Skeletal muscle cell (primary cell): ENCODE results near the gene CETP.
A peak's percentile ranks its signal among the peaks of the same experiment; 100 is the strongest.
"Not testable (repeated sequence)": the region's sequence is repeated elsewhere in the genome, so short reads cannot be mapped to it uniquely, and the experiment has no call there.

ENCODE experiments used
- DNase-seq: peaks from one replicate; pipeline ENCODE4 v3.0.0-alpha.2; 2010; ENCODE audit warnings: low read depth
- H3K4me3 ChIP-seq: 2 replicates; pipeline ENCODE4 v1.5.1; 2011; ENCODE audit warnings: low read depth, mild to moderate bottlenecking, control low read depth, low read length, moderate library complexity

CETP gene

DNA sequence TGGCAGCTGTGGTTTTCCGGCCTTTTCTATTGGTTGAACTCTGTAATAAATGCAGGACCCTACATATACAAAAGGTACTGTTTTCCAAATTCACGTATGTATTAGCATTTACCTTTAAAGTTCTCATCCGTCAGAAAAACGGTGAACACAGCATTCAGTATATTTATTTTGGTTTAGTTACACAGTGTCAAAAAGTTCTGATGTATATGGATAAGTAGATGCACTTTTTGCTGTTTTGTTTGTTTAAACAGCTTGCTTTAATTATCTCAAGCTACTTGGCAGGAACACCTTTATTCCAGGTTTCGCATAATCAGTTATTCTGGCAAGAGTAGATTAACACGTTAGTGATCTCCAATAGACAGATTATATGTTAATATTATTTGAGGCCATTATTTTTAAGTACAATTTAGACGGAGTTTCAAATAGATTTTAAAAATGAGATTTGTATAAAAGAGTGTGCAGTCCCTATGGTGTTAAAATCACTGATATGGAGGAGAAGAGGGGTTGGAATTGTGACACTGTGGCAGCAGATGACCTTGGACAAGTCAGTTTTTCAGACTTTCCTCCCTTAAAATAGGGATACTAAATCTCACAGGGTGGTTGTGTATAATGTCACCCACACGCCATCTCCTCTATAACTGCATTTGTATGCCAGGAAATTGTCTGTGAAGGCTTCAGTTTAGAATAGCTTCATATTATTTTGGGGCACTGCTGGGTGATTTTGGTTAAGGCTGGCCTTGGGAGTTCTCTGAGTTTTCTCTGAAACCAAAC is 27.7 kb upstream of the CETP start:
- H3K4me3 ChIP-seq: peak overlapping the region; percentile 99
- no peak for DNase-seq

DNA sequence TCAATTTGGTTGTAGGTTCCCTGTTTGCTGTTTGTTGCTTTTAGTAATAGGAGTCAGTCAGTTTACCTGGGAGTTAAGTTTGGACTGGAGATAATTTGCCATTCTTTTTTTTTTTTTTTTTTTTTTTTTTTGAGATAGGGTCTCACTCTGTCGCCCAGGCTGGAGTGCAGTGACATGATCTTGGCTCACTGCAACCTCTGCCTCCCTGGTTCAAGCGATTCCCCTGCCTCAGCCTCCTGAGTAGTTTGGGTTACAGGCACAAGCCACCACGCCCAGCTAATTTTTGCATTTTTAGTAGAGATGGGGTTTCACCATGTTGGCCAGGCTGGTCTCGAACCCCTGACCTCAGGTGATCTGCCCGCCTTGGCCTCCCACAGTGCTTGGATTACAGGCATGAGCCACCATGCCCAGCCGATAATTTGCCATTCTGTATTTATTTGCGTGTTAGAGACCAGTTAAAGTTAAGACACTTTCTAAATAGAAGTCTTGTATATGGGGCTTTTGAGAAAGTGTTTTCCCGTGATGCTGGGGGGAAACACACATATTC is 27.1 kb upstream of the CETP start:
- peak overlapping the region; percentile 99 for H3K4me3 ChIP-seq
- DNase-seq: not testable (repeated sequence)

DNA sequence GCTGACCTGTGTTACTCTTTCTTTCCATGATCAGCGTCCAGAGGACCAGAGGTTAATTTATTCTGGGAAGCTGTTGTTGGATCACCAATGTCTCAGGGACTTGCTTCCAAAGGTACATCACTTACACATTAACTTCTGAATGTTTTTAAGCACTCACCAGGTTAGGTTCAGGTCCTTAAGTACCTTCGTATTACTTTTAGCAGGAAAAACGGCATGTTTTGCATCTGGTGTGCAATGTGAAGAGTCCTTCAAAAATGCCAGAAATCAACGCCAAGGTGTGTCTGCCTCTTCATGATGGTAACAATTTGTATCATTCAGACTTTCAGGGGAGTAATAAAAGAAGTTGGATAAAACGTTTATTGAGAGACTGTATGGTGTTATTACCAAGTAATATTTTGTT is 26.5 kb upstream of the CETP start:
- no peak for DNase-seq
- H3K4me3 ChIP-seq: peak overlapping the region; percentile 99

- H3K4me3 ChIP-seq: peak overlapping the region; percentile 19
- DNase-seq: no peak
Observed at GRCh38 chr16:56936491-56936890, 25.3 kb upstream of the CETP start.

DNA sequence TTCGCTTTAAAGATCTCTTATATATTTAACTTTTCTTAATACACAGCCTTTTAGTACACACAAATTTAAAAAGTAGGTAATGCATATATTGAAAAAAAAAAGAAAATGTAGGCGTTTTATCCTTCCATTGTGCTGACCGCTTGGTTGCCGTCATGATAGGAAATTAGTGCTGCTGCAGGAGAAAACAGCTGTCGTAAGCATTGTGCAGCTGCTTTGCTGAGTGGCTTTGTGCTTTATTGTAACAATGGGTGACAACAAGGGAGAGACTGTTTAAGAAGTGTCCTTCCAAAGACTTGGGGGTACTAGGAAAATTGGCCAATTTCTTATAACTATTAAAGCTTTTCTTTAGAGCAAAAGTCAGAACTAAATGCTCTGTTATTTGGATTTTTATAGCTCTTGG is 24.8 kb upstream of the CETP start:
- peak overlapping the region; percentile 20 for H3K4me3 ChIP-seq
- DNase-seq: no peak

- no peak for DNase-seq
- H3K4me3 ChIP-seq: no peak overlapping the region
Observed at GRCh38 chr16:56938664-56939513, 22.9 kb upstream of the CETP start.

GRCh38 chr16:56939801-56940200 is 21.9 kb upstream of the CETP start:
- H3K4me3 ChIP-seq: no peak overlapping the region
- DNase-seq: no peak

GRCh38 chr16:56941092-56941491 is 20.7 kb upstream of the CETP start:
- H3K4me3 ChIP-seq: no peak overlapping the region

DNA sequence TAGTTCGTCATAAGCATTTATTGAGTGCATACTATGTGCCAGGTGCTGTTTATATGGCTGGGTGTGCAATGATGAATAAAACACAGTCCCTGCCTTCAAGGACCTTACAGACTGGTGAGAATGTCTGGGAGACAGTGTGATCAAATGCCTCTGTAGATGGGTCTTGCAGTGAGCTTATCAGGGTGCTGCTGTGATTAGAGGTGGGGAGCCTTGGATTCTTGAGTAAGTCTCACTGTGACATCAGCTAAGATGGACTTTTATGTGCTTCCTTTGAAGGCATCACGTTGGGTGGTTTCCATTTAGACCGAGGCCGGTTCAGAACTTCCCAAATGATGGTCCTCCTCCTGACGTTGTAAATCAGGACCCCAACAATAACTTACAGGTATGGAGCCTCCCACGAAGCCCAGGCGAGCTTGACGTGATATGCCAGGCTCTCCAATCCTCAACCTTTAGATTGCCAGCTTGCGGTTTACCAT is 19.9 kb upstream of the CETP start:
- no peak overlapping the region for H3K4me3 ChIP-seq
- DNase-seq: no peak

More at GRCh38 chr16:56941092-56941491, 20.7 kb upstream of the CETP start:
- no peak for DNase-seq

DNA sequence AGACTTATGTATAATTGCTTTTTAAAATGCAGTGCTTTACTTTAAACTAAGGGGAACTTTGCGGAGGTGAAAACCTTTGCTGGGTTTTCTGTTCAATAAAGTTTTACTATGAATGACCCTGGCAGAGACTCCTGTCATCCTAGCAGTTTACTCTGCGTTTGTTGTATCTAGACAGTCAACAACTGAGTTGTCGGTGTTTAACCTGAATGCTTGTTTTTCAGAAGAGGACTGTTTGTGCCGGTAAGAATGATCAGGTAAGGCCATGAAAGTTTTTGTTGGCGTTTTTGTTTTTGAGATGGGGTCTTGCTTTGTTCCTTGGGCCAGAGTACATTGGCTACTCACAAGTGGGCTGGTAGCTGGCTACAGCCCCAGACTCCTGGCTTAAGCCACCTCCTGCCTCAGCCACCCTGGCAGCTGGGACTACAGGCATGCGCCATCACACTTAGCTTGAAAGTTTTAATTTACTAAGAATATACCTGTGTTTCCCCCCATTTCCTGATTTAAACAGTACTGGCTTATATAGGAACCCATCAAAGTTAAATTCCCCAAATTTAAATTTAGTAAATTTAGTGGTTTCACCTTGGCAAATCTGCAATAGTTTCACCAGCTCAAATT is 17.9 kb upstream of the CETP start:
- no peak overlapping the region for H3K4me3 ChIP-seq
- DNase-seq: no peak

DNA sequence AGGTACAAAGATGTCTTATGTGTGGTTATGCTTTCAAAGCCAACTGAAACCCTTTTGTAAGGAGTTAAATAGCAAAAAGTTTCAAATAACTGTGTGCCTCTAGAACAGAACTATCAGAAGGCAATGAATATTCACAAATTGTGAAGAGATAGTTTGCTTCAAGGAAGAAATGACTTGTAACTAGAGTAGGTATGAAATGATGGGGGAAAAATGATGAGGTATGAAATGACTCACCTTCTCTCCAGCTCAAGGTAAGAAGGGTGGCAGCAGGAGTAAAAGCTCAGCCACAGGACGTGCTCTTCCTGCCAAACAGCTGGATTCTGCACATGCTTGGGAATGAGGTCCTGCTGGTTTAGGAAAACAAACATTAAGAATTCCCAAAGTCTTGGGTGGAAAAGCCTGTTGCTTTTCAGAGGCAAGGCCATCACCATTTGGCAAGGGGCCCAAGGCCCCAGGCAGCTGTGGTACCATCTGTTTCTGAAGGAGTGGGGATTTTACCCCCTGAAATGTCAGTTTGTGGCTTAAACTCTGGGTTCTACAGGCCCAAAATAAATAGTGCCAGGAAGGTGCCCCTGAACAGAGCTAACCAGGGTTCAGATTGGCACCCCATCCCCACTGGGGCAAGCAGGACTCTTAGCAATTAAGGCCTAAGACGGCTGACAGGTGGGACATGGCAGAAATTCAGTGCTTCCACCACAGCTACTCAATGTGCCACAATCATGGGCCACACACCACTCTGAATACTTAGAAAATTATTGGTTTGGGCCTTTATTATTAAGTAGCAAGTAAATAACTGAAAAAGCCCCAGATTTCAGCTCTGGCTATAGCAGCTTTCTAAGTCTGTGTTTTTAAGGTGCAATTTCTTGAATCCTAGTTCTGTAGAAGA is 16.6 kb upstream of the CETP start:
- no peak for DNase-seq
- H3K4me3 ChIP-seq: no peak overlapping the region

DNA sequence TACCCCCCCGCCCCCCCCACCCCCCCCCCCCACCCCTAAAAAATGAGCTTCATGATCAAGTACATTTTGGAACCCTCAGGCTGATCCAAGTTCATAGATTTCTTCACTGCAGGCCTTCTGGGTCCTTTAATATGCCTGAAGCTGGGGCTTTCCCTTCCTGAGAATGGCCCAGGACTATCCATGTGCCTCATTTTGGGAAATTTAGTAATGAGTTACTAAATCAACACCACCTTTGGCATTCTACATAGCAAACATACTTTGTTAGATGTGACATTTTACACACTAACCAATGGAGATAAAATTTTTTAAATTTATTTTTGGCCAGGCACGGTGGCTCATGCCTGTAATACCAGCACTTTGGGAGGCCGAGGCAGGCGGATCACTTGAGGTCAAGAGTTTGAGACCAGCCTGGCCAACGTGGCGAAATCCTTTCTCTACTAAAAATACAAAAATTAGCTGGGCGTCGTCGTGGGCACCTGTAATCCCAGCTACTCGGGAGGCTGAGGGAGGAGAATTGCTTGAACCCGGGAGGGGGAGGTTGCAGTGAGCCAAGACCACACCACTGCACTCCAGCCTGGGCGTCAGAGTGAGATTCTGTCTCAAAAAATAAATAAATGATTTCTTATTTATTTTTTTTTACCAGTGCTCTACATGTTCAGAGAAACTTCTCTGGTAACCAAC is 15.8 kb upstream of the CETP start:
- no peak for DNase-seq
- no peak overlapping the region for H3K4me3 ChIP-seq

GRCh38 chr16:56946767-56947603 is 14.8 kb upstream of the CETP start:
- no peak overlapping the region for H3K4me3 ChIP-seq
- DNase-seq: no peak

- H3K4me3 ChIP-seq: no peak overlapping the region
- no peak for DNase-seq
Observed at GRCh38 chr16:56947604-56947995, 14.2 kb upstream of the CETP start.

DNA sequence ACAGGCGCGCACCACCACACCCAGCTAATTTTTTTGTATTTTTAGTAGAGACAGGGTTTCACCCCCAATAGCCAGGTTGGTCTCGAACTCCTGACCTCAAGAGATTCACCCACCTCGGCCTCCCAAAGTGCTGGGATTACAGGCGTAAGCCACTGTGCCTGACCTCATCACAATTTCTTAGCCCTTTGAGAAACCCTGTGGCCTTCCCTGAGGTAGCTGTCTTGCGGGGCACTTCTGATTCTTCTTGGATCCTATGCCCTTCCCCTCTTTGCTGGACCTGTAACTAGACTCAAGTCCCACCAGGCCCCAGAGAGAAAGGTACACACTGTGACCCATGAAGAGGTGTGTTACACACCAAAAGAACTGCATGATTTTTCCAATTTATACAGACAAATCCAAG is 13.5 kb upstream of the CETP start:
- H3K4me3 ChIP-seq: no peak overlapping the region
- no peak for DNase-seq

GRCh38 chr16:56950051-56950450 is 11.7 kb upstream of the CETP start:
- no peak for DNase-seq
- H3K4me3 ChIP-seq: no peak overlapping the region

DNA sequence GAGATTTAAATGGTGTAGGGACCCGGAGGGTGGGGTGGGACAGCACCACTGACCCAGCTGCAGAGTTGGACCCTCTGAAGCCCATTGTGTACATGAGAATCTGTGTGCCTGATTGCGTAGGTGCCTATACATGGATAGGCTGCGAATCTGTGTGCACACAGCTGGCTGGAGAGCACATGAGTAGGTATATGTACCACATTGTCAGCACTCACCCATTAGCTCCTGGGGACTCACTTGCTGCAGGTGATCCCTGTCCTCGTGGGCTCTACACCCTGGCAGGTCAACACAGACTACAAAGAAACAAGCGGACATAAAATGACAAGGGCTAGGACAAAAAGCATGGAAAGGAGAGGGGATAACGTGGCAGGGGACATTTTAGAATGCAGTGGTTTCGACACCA is 11.3 kb upstream of the CETP start:
- no peak for DNase-seq
- H3K4me3 ChIP-seq: no peak overlapping the region
